OCI-LY3 (cell line): ENCODE results near the gene NAT14.
A peak's percentile ranks its signal among the peaks of the same experiment; 100 is the strongest.

Source experiments
- H2AFZ ChIP-seq: fragments of 200-600, 300-600 bp; shearing (Covaris generic); 2 replicates; pipeline ENCODE4 v1.6.0; 2014; ENCODE audit warnings: antibody characterized with exemption, low read depth, low read length
- H3K27ac ChIP-seq: fragments of 200-600, 300-600 bp; sonication (generic); 2 replicates; pipeline ENCODE4 v1.5.1; 2014; ENCODE audit warnings: mild to moderate bottlenecking, low read length, moderate library complexity, mixed read lengths
- H3K27me3 ChIP-seq: fragments of 200-600, 300-600 bp; sonication (generic); 2 replicates; pipeline ENCODE4 v1.6.1; 2014; ENCODE audit warnings: low read depth, low read length, mixed read lengths
- H3K36me3 ChIP-seq: fragments of 200-600, 300-600 bp; sonication (generic); replicated peaks from 2 replicates; pipeline ENCODE3; 2014; ENCODE audit warnings: low read depth, low read length, mixed read lengths
- H3K4me1 ChIP-seq: fragments of 300-600, 200-600 bp; sonication (generic); 2 replicates; pipeline ENCODE4 v1.6.1; 2014; ENCODE audit warnings: low read length, mixed read lengths
- H3K4me2 ChIP-seq: fragments of 200-600, 300-600 bp; sonication (generic); 2 replicates; pipeline ENCODE4 v1.6.1; 2014; ENCODE audit warnings: low read length, mixed read lengths
- H3K4me3 ChIP-seq: fragments of 300-600, 200-600 bp; sonication (generic); 2 replicates; pipeline ENCODE4 v1.5.1; 2014; ENCODE audit warnings: antibody characterized with exemption, mild to moderate bottlenecking, low read length, moderate library complexity
- H3K79me2 ChIP-seq: fragments of 300-600, 200-600 bp; shearing (Covaris generic); 2 replicates; pipeline ENCODE4 v1.6.1; 2014; ENCODE audit warnings: mild to moderate bottlenecking, low read length, mixed read lengths
- H3K9ac ChIP-seq: fragments of 300-600, 200-600 bp; shearing (Covaris generic); 2 replicates; pipeline ENCODE4 v1.6.0; 2014; ENCODE audit warnings: mild to moderate bottlenecking, low read length, moderate library complexity
- H3K9me3 ChIP-seq: fragments of 200-600, 300-600 bp; shearing (Covaris generic); 2 replicates; pipeline ENCODE4 v1.6.1; 2014; ENCODE audit warnings: low read length, mixed read lengths; ENCODE audit not compliant: insufficient read depth
- H4K20me1 ChIP-seq: fragments of 200-600, 300-600 bp; sonication (generic); 2 replicates; pipeline ENCODE4 v1.6.1; 2016; ENCODE audit warnings: low read length, mixed read lengths; ENCODE audit not compliant: insufficient read depth
- EZH2phosphoT487 ChIP-seq: fragments of 200-600 bp; shearing (Covaris generic); IDR thresholded peaks from 2 replicates; pipeline ENCODE4 v1.6.1; 2018; ENCODE audit warnings: antibody characterized with exemption, mixed run types, low read depth
- TF ChIP-seq, protein P1 (sequence below): fragments of 200-600, 300-600 bp; sonication (generic); IDR thresholded peaks from 2 replicates; pipeline ENCODE4 v1.5.1; 2014; ENCODE audit warnings: antibody characterized with exemption, low read length, low read depth

Gene NAT14

DNA sequence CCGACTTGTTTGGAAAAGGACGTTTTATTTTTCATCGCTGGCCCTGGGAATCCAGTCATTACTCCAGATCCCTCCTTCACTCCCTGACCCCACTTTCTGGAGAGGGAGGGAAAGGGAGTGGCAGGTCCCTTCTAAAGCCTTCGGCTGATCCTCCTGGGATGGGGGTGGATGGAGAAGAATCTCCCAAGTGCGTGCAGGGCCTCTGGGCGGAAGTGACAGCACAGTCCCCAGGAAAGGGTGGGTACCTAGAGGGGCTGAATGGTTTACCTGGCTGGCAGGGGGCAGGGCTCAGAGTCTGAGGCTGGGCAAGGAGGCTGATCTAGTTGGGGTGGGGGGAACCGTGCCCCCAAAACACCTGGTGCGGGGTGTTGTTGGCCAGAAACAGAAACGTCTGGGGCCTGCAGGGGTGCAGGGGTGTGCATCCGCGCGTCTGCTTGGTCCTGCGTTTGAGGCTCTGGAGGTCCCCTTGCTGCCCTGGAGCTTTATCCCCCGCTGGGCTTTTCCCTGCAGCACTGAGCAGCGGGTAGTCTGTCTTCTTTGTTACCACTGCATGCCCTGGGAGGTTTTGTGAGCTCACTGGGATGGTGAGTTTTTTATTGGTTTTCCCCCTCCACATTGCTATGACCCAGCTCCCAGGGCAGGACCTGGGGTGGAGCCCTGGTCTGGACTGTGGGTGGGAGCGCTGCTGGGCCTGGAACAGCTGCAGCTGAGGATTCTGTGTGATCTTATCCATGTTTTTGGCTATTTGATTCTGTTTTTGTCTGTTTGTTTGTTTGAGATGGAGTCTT lies 11.6 kb upstream of the NAT14 start:
- Histone ChIP-seq H2AFZ (no peak overlapping the region), H3K9me3 (no peaks in the 10 kb centered on the region), H3K36me3 (no peaks in the 10 kb centered on the region), H3K27me3 (no peaks in the 10 kb centered on the region), H3K79me2 (peaks cover 9% of the 10 kb centered on the region), H3K9ac (no peak overlapping the region), H3K4me1 (peaks cover 10% of the 10 kb centered on the region), H3K4me3 (no peak overlapping the region), H4K20me1 (no peaks in the 10 kb centered on the region), H3K4me2 (no peak overlapping the region), H3K27ac (no peak overlapping the region)
- TF ChIP-seq, protein P1, sequence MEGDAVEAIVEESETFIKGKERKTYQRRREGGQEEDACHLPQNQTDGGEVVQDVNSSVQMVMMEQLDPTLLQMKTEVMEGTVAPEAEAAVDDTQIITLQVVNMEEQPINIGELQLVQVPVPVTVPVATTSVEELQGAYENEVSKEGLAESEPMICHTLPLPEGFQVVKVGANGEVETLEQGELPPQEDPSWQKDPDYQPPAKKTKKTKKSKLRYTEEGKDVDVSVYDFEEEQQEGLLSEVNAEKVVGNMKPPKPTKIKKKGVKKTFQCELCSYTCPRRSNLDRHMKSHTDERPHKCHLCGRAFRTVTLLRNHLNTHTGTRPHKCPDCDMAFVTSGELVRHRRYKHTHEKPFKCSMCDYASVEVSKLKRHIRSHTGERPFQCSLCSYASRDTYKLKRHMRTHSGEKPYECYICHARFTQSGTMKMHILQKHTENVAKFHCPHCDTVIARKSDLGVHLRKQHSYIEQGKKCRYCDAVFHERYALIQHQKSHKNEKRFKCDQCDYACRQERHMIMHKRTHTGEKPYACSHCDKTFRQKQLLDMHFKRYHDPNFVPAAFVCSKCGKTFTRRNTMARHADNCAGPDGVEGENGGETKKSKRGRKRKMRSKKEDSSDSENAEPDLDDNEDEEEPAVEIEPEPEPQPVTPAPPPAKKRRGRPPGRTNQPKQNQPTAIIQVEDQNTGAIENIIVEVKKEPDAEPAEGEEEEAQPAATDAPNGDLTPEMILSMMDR = no peak
- no peak for TF ChIP-seq EZH2phosphoT487

DNA sequence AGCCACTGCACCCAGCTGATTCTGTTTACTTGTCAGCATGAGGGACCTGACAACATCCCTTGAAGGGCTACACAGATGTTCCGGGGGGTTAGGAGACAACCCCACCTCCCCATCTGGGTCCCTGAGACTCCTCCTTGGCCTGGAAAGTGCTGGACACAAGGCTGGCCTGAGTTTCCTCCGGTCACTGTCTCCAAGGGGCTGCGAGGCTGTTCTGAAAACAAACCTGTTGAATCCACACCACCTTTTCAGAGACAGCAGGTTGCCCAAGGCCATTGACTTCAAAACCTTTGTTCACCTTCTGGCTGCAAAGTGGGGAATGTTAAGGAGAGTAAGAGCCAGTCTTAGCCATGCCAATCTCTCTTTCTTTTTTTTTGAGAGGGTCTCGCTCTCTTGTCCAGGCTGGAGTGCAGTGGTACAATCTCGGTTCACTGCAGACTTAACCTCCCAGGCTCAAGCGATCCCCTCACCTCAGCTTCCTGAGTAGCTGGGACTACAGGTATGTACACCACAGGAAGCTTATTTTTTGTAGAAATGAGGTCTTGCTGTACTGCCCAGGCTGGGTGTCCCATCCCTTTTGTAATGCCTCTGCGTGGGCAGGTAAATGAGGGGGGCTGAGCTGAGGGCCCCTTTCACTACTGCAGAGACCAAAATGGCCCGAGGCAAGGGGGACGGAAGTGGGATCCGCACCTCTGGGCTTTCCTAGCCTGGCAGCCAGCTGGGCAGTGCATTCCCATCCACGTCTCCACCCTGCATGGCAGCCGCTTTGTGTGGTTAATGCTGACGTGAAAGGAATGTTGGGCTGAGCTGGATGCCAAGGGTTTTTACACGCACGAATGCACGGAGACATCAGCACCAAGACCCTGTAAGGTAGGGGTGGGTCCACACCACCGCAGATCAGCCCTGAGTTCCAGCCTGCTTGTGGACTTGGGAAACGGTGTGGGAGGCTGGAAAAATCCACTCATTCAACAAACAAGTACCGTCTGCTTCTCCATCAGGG lies 10.4 kb upstream of the NAT14 start:
- peaks cover 10% of the 10 kb centered on the region for H3K4me1 ChIP-seq
- peaks cover 9% of the 10 kb centered on the region for H3K79me2 ChIP-seq
- no peak overlapping the region for H3K9ac ChIP-seq
- no peak overlapping the region for H3K4me3 ChIP-seq
- H2AFZ ChIP-seq = no peak overlapping the region
- no peaks in the 10 kb centered on the region for H4K20me1 ChIP-seq
- no peaks in the 10 kb centered on the region for H3K27me3 ChIP-seq
- H3K36me3 ChIP-seq = no peaks in the 10 kb centered on the region
- no peak overlapping the region for H3K4me2 ChIP-seq
- H3K9me3 ChIP-seq = no peaks in the 10 kb centered on the region
- no peak overlapping the region for H3K27ac ChIP-seq
- no peak for TF ChIP-seq EZH2phosphoT487
- TF ChIP-seq, protein P1 = no peak

DNA sequence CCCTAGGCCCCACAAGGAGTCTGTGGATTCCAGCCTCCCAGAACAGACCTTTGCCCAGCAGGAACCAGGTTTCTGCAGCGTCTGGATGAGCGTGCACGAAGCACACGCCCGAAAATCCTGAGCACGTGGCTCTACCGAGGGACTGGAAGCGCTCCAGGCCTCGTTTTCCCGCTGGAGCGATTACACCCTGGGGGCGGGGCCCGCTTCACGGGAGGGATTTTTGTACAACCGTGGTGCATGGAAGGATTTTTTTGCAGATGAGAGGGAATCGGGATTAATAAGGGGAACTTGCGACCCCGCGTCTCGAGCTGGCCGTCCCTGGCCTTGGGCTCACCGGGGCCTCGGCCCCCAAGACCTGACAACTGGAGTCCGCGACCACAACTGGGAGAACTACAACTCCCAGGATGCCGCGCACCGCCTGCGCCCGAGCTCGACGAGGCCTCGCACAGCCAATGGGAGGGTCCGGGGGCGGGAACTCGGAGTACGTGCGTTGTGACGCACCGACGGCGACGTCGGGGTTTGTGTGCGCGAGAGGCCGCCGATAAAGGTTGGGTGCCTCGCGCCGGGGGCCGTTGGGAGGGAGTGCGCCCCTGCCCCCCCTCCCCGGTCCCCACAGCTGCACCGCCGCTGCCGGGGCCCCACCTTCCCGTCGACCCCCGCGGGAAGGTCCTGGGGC lies 8.8 kb upstream of the NAT14 start, which contains the start of gene ZNF628:
Gene ZNF628, plus strand, starts transcription at position 518 of the 676 bp plus-strand sequence. CDS start 3,294 bp downstream, outside the sequence.
- H4K20me1 ChIP-seq = no peaks in the 10 kb centered on the region
- H2AFZ ChIP-seq = peak within 1 kb of the TSS; percentile 94
- no peaks in the 10 kb centered on the region for H3K27me3 ChIP-seq
- no peaks in the 10 kb centered on the region for H3K9me3 ChIP-seq
- H3K4me3 ChIP-seq = peak within 1 kb of the TSS; percentile 84
- peaks cover 9% of the 10 kb centered on the region for H3K79me2 ChIP-seq
- H3K27ac ChIP-seq = peak within 1 kb of the TSS; percentile 62
- H3K4me2 ChIP-seq = peak within 1 kb of the TSS; percentile 88
- TF ChIP-seq, protein P1 = no peak
- TF ChIP-seq EZH2phosphoT487 = no peak
- H3K4me1 ChIP-seq = peaks cover 10% of the 10 kb centered on the region
- peak within 1 kb of the TSS; percentile 81 for H3K9ac ChIP-seq
- no peaks in the 10 kb centered on the region for H3K36me3 ChIP-seq
